HG02981 (cell line): ENCODE results near the gene FERMT3.

Source experiments
- ATAC-seq: cut with Tn5 transposase; IDR thresholded peaks from one replicate; pipeline ENCODE4 v1.9.1; 2021; ENCODE audit warnings: mild to moderate bottlenecking, moderate library complexity; ENCODE audit not compliant: unreplicated experiment

FERMT3 gene

GRCh38 chr11:64233913-64234586 is 27.5 kb downstream of the FERMT3 start, which contains the start of gene VEGFB:
Gene VEGFB (plus strand): TSS chr11:64234584. CDS start chr11:64234834, 250 bp downstream.
- ATAC-seq: no peak

- ATAC-seq: no peak
These were observed 28.3 kb downstream of the FERMT3 start for GRCh38 chr11:64234647-64235379.

GRCh38 chr11:64235437-64236161 is 29.1 kb downstream of the FERMT3 start:
- ATAC-seq: no peak

- ATAC-seq: no peak
These were observed 31.0 kb downstream of the FERMT3 start for GRCh38 chr11:64237484-64237951.

- ATAC-seq: no peak
These were observed 31.6 kb downstream of the FERMT3 start for GRCh38 chr11:64238076-64238475.

GRCh38 chr11:64238999-64239398 is 32.5 kb downstream of the FERMT3 start:
- ATAC-seq: no peak

GRCh38 chr11:64239662-64240434 is 33.3 kb downstream of the FERMT3 start:
- no peak for ATAC-seq

GRCh38 chr11:64240435-64241240 is 34.1 kb downstream of the FERMT3 start, which contains the start of gene FKBP2:
Gene FKBP2 (plus strand): TSS chr11:64241095. CDS start chr11:64242388, 1,293 bp downstream.
- ATAC-seq: peak; percentile 47

- ATAC-seq: no peak
These were observed 34.6 kb downstream of the FERMT3 start for GRCh38 chr11:64241241-64241490.

GRCh38 chr11:64241491-64242374 is 35.2 kb downstream of the FERMT3 start:
- ATAC-seq: peak; percentile 56

- no peak for ATAC-seq
These were observed 36.8 kb downstream of the FERMT3 start for GRCh38 chr11:64243236-64243854.

GRCh38 chr11:64244107-64244506 is 37.6 kb downstream of the FERMT3 start:
- no peak for ATAC-seq

GRCh38 chr11:64244966-64245365 is 38.4 kb downstream of the FERMT3 start:
- ATAC-seq: no peak

GRCh38 chr11:64245401-64245796 is 38.9 kb downstream of the FERMT3 start:
- ATAC-seq: no peak

GRCh38 chr11:64245797-64246620 is 39.5 kb downstream of the FERMT3 start:
- ATAC-seq: no peak

GRCh38 chr11:64246621-64246870 is 40.0 kb downstream of the FERMT3 start:
- ATAC-seq: peak; percentile 14

- ATAC-seq: peak; percentile 33
These were observed 40.6 kb downstream of the FERMT3 start, which contains the start of gene PPP1R14B for GRCh38 chr11:64246871-64247728. Gene PPP1R14B (minus strand): TSS chr11:64246943. CDS start chr11:64246673, 270 bp downstream.
